Measurements from ENCODE around the gene NFX1.
"Not testable (repeated sequence)": the region's sequence is repeated elsewhere in the genome, so short reads cannot be mapped to it uniquely, and the experiment has no call there.

Gene NFX1

DNA sequence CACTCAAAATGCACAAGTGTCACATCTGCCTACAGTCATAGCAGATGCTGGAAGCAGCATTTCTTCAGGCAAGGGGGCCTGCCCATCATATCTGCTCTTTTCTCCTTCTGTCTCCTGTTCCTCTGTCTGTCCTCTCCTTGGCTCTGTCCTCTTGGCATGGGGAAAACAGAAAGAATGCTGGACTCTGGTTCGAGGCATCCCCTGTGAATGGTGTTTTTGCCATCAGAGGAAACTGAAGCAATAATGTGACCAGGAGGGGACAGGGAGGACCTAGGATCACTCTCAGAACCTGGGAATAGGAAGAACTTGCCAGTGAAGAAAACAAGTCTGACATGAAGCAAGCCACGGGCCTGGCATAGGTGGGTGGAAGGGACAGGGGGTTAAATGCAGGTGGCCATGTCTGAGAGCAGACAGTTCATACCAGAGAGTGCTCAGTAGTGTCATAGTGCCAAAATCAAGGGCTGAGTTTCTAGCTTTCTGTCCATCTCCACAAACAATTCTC is 76.7 kb downstream of the NFX1 start:
- DNase-seq: no peak

- no peak for DNase-seq
Observed at GRCh38 chr9:33372900-33373299, 82.6 kb downstream of the NFX1 start.

DNA sequence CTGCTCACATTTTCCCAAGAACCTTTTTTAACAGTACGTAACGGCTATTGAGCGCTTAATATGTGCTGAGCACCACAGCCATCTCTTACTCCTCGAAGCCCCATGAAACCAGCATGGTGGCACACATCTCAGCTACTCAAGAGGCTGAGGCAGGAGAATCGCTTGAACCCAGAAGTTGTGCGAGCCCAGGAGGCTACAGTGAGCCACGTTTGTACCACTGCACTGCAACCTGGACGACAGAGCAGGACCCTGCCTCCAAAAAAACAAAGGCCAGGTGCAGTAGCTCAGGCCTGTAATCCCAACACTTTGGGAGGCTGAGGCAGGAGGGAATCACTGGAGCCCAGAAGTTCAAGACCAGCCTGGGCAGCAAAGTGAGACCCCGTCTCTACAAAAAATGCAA is 83.9 kb downstream of the NFX1 start:
- DNase-seq: no peak

DNA sequence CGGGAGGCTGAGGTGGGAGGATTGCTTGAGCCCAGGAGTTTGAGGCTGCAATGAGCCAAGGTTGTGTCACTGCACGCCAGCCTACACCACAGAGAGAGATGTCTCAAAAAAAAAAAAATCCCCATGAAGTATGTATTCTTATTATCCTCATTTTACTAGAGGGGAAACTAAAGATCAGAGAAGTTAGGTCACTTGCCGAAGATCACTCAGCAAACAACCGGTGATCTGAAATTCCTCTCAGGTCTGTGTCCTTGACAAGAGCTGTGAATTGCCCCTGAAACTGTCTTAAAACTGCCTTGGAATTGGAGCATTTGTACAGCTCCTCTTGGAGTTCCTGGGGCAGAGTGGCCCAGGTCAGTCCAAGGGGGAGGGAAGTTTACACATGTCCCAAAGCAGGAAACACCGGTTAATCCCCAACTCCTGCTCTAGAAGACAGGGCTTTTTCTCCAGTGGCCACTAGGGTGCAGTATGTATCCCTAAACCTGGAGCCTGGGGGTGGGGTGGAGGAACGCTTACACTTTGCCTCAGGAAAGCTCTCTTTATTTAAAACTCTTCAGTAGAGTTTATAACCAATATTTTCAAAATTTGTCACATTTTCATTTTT is 84.4 kb downstream of the NFX1 start:
- DNase-seq: peak; percentile 13 to 62 (median 40)

DNA sequence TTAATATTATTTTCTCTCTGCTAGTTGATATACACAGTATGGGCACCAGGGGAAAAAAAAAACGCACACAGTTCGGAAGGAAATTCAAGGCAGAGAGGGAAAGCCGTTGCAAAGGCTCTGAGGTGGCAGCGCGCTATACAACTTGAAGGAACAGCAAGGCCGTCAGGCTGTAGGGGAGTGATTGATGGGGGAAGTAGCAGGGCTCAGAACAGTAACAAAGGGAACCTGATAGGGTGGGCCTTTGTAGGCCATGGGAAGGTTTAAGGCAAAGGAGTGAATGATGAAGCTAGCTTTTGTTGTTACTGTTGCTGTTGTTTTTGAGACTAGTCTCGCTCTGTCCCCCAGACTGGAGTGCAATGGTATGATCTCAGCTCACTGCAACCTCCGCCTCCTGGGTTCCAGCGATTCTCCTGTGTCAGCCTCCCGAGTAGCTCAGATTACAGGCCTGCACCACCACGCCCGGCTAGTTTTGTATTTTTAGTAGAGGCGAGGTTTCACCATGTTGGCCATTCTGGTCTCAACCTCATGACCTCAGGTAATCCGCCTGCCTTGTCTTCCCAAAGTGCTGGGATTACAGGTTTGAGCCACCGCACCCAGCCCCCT is 85.0 kb downstream of the NFX1 start:
- no peak for DNase-seq

DNA sequence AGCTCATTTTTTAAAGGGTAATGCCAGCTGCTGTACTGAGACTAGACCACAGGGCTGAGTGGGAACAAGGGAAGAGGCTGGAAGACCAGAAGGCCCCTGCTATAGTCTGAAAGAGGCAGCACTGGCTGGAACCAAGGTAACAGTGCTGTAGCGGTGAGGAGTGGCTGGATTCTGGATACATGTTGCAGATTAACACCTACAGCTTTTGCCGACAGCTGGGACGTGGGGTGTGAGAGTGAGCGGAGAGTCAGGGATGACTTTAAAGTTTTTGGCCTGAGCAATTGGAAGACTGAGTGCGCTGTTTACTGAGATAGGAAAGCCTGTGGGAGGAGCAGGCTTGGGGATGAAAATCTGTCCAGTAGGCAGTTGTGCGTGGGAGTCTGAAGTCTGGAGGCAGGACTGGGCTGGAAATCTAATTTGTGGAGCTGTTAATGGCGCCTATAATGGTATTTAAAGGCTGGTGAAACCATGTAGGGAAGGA is 85.6 kb downstream of the NFX1 start:
- DNase-seq: no peak

- DNase-seq: no peak
Observed at GRCh38 chr9:33377089-33377715, 86.9 kb downstream of the NFX1 start.

- no peak for DNase-seq
Observed at GRCh38 chr9:33378121-33378795, 87.9 kb downstream of the NFX1 start.

DNA sequence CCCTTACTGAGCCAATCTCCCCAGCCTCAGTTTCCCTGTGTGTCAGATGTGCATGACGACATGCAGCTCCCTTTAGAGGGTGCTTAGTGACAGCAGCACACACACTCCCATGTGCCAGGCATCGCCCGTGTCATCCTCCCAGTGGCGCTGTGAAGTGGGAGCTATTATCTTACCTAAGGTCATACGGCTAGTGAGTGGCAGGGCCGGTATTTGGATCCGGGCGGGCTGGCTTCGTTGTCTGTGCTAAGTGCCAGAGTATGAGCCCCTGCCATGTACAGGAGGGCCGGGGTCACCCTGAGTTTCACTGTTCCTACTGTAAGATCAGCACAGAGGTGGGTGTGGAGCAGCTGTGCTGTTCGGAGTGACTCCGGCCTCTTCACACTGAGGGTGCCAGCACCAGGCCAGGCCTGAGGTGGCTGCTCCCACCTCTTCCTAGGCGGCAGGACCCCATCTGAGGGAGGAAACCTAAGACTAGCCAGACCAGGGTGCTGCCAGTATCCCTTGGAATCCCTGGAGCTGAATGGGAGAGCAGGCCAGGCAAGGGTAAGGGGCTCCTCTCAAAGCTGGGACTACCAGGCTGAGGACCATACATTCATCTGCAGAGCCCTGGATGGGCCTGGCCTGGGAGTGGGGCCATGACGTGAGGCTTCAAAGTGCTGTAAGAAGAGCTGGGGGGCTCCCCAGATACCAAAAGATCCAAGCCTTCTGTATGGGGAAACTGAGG is 89.5 kb downstream of the NFX1 start:
- DNase-seq: no peak

GRCh38 chr9:33380390-33381094 is 90.2 kb downstream of the NFX1 start:
- DNase-seq: no peak

- DNase-seq: no peak
Observed at GRCh38 chr9:33381231-33381791, 91.0 kb downstream of the NFX1 start.

DNA sequence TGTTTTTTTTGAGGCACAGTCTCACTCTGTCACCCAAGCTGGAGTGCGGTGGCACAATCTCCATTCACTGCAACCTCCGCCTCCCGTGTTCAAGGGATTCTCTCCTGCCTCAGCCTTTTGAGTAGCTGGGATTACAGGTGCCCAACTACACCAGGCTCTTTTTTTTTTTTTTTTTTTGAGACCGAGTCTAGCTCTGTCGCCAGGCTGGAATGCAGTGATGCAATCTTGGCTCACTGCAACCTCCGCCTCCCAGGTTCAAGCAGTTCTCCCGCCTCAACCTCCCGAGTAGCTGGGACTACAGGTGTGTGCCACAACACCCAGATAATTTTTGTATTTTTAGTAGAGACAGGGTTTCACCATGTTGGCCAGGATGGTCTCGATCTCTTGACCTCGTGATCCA is 92.1 kb downstream of the NFX1 start:
- not testable (repeated sequence) for DNase-seq

DNA sequence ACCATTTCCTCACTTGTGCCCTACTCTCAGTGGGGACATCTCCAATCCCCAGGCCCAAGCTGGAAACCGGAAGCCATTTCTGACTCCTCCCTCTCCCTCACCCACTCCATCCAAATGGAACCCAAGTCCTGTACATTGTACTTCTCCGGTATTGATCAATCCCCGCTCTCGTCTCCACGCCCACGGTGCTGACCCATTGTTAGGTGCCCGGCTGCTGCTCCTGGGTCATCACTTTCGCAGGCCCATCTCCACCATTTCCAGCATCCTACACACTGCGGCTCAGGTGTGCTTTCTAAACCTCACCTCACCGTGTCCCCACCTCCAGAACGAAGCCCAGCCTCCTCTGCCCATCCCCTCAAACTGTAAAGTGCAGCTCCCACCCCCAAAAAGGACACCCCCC is 93.1 kb downstream of the NFX1 start:
- DNase-seq: not testable (repeated sequence)

GRCh38 chr9:33385536-33385935 is 95.2 kb downstream of the NFX1 start:
- DNase-seq: not testable (repeated sequence)

DNA sequence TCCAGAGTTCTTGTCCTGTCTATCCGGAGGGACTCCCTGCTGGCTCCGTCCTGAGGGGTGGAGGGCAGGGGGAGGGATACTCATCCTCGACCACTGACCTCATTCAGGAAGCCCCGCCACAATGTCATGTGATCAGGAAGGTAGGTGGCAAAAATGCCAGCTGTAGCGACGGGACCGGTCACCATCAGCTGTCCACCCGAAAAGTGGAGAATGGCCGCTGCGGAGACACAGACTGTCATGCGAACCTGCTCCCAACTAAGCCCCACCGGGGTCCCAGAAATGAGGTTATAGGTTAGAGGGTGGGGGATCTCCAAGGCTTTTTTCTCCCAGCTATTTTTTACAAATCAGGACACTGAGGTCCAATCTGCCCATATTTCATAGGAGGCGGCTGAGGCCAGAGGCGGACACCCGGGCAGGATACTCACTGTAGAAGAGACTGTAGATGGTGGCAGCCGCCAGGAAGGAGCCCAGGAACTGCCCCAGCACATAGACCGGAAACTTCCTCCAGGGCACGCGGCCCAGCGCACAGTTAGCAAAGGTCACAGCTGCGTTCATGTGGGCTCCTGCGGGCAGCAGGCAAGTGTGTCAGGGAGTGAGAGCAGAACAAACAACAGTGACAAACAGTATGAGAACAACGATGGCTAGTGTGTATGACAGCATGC is 95.8 kb downstream of the NFX1 start:
- DNase-seq: not testable (repeated sequence)

GRCh38 chr9:33386641-33386996 is 96.3 kb downstream of the NFX1 start:
- not testable (repeated sequence) for DNase-seq

GRCh38 chr9:33386998-33387397 is 96.7 kb downstream of the NFX1 start:
- not testable (repeated sequence) for DNase-seq

DNA sequence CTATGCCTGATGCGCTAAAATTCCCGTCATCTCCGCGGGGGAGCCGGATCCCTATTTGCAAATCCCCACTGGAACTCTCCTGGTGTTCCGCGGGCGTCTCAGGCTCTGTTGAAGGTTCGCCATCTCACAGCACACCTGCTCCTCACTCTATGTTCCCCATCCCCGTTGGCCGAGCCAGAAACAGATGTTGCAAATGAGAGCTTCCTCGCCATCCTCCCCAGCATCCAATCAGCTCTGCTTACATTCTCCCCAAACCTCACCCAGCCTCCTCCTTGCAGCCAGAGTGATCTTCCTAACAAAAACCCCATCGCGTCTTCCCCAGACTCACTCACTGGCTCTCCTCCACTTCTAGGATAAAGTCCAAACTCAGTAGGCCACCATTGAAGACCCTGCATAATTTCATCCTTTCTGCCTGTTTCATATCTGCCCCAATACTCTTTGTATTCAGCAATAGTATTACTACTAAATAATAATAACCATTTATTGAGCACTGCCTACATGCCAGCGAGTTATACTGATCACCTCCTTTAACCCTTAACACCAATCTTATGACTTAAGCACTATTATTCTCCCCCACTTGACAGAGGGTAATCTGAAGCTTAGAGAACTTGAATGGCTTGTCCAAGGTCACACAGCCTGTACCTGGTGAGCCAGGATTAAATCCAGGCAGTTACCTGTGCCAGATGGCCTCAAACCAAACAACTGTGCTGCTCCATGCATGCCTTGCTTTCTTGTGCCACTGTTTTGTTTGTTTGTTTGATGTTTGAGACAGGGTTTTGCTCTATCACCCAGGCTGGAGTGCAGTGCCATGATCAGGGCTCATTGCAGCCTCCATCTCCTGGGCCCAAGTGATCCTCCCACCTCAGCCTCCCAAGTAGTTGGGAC is 98.0 kb downstream of the NFX1 start:
- DNase-seq: no peak

DNA sequence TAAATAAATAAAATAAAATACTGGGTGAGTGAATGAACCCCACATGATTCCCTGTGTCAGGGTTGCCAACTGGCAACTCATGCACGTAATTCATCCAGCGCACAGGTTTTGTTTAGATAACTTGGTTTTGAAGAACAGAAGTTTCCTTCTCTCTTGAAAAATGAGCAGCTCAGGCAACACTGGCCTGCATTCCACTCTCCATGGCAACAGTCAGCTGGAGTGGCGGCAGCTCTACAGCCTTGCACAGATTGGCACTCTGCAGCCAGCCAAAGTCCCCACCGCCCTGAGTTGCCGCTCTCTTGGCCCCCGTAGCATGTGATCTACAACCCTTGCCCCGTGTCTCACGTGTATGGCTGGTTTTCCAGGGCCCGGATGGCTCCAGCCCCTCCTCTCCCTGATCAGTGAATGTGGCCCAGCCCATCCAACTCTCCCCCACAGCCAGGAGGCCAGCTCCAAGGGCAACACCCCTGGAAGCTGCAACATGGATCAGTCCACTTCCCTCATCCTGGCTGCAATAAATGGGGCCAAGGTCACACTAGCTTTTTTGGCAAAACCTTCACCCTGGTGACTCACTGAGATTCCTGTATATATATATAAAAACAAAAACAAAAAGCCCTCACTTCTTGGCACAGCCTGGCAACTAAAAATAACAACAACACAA is 100.9 kb downstream of the NFX1 start:
- DNase-seq: not testable (repeated sequence)

- DNase-seq: not testable (repeated sequence)
Observed at GRCh38 chr9:33392591-33393021, 102.3 kb downstream of the NFX1 start.

Measured in T-helper 1 cell (primary cell).